H1 (cell line): Measurements from ENCODE around the gene PIGC. TPM values are rescaled to one million over a fixed set of nuclear protein-coding genes. Genes with fewer than 3 reads are reported as not detected.

Experiments used
- CTCF ChIA-PET: fragments of 300-600 bp; sonication (Branson Sonifier 250); formaldehyde crosslinking; loops from one replicate; lab custom pipeline; 2021; ENCODE audit not compliant: partially characterized antibody; lab: Charles Lee
- POLR2A ChIA-PET: fragments of 300-600 bp; sonication (Branson Sonifier 250); formaldehyde crosslinking; loops from one replicate; lab custom pipeline; 2021; ENCODE audit warnings: inconsistent platforms; ENCODE audit not compliant: partially characterized antibody; lab: Charles Lee
- DNase-seq, 2 experiments: peaks; one replicate each; pipeline versions ENCODE4 v3.0.0 to v3.0.0-alpha.2; 2010 to 2022; ENCODE audit warnings: low spot score in 2 of 2, low read depth in 1 of 2, mixed read lengths in 1 of 2
- FAIRE-seq: peaks from 2 replicates; lab custom pipeline; 2011; peaks lifted over from hg19 to GRCh38; lab: Jason Lieb, UNC
- H2AFZ ChIP-seq: 2 replicates; pipeline ENCODE4 v1.8.1; 2012; ENCODE audit warnings: low read length, inconsistent platforms
- H2AK5ac ChIP-seq: 2 replicates; pipeline ENCODE4 v1.6.1; 2013; ENCODE audit warnings: low read depth, low read length
- H2BK120ac ChIP-seq: replicated peaks from 2 replicates; pipeline ENCODE3; 2013; ENCODE audit warnings: low read depth, low read length, inconsistent platforms
- H2BK12ac ChIP-seq: 2 replicates; pipeline ENCODE4 v1.6.1; 2013; ENCODE audit warnings: low read depth, low read length
- H2BK15ac ChIP-seq: 2 replicates; pipeline ENCODE4 v1.6.1; 2013; ENCODE audit warnings: low read length
- H2BK20ac ChIP-seq: 2 replicates; pipeline ENCODE4 v1.6.1; 2013; ENCODE audit warnings: low read length
- H2BK5ac ChIP-seq: 2 replicates; pipeline ENCODE4 v1.6.1; 2013; ENCODE audit warnings: low read depth, low read length
- H3K14ac ChIP-seq: 2 replicates; pipeline ENCODE4 v1.6.1; 2013; ENCODE audit warnings: inconsistent platforms; ENCODE audit not compliant: insufficient read length
- H3K18ac ChIP-seq: 2 replicates; pipeline ENCODE4 v1.6.1; 2013; ENCODE audit warnings: low read length; ENCODE audit errors: extremely low read depth
- H3K23ac ChIP-seq: 2 replicates; pipeline ENCODE4 v1.6.1; 2013; ENCODE audit warnings: inconsistent platforms; ENCODE audit not compliant: insufficient read length
- H3K23me2 ChIP-seq: 2 replicates; pipeline ENCODE4 v1.6.1; 2013; ENCODE audit warnings: low read depth, low read length
- H3K27ac ChIP-seq: 2 replicates; pipeline ENCODE4 v1.6.1; 2011; ENCODE audit warnings: low read depth, low read length, inconsistent platforms
- H3K27me3 ChIP-seq, 4 experiments: replicated peaks in 1 of 4; 1 replicate in 1 of 4; 2 replicates in 3 of 4; pipeline versions ENCODE4 v1.6.1 to v1.8.1; 2011 to 2013; ENCODE audit warnings: low read length in 3 of 4, mild to moderate bottlenecking in 3 of 4, inconsistent platforms in 2 of 4, mixed read lengths in 2 of 4, moderate library complexity in 1 of 4; ENCODE audit not compliant: control insufficient read depth in 3 of 4, insufficient read depth in 3 of 4; ENCODE audit errors: extremely low read depth in 1 of 4
- H3K36me3 ChIP-seq, 4 experiments: 2 replicates each; pipeline versions ENCODE4 v1.6.1 to v1.8.1; 2011 to 2013; ENCODE audit warnings: mild to moderate bottlenecking in 4 of 4, low read length in 3 of 4, moderate library complexity in 2 of 4, control low read depth in 1 of 4, inconsistent platforms in 1 of 4; ENCODE audit not compliant: insufficient read depth in 4 of 4, control insufficient read depth in 2 of 4
- H3K4ac ChIP-seq: replicated peaks from 2 replicates; pipeline ENCODE3; 2013; ENCODE audit warnings: low read length, low read depth, mixed read lengths, inconsistent platforms; ENCODE audit not compliant: insufficient read length
- H3K4me1 ChIP-seq, 4 experiments: replicated peaks in 1 of 4; 1 replicate in 1 of 4; 2 replicates in 3 of 4; pipeline versions ENCODE4 v1.6.1 to v1.8.1; 2011 to 2013; ENCODE audit warnings: low read length in 3 of 4, inconsistent platforms in 2 of 4, mixed read lengths in 1 of 4; ENCODE audit not compliant: insufficient read depth in 4 of 4, control insufficient read depth in 3 of 4
- H3K4me2 ChIP-seq, 2 experiments: 2 replicates each; pipeline versions ENCODE4 v1.6.1 to v1.8.1; 2011 to 2013; ENCODE audit warnings: low read depth in 2 of 2, low read length in 2 of 2, control low read depth in 1 of 2, inconsistent platforms in 1 of 2, mild to moderate bottlenecking in 1 of 2; ENCODE audit not compliant: insufficient read depth in 1 of 2
- H3K4me3 ChIP-seq, 4 experiments: fragments of 200-600, 300-600 bp in 1 of 4; sonication (generic), shearing (Covaris generic), sonication (Bioruptor Twin) in 1 of 4; 2 replicates each; pipeline versions ENCODE4 v1.5.1 to v1.8.1; 2011 to 2016; ENCODE audit warnings: low read length in 4 of 4, low read depth in 3 of 4, control low read depth in 2 of 4, inconsistent platforms in 2 of 4, mild to moderate bottlenecking in 2 of 4, mixed read lengths in 1 of 4, moderate library complexity in 1 of 4; ENCODE audit not compliant: insufficient read depth in 2 of 4; ENCODE audit errors: extremely low read depth in 1 of 4
- H3K56ac ChIP-seq: replicated peaks from 2 replicates; pipeline ENCODE3; 2013; ENCODE audit warnings: low read depth, mild to moderate bottlenecking, mixed read lengths, low read length, inconsistent platforms; ENCODE audit not compliant: insufficient read length
- H3K79me1 ChIP-seq: 2 replicates; pipeline ENCODE4 v1.6.1; 2013; ENCODE audit warnings: low read depth, low read length, control low read depth
- H3K79me2 ChIP-seq, 2 experiments: 2 replicates each; pipeline versions ENCODE4 v1.6.1 to v1.8.1; 2012 to 2013; ENCODE audit warnings: low read length in 2 of 2, mild to moderate bottlenecking in 2 of 2, inconsistent platforms in 1 of 2; ENCODE audit not compliant: insufficient read depth in 2 of 2, control insufficient read depth in 1 of 2
- H3K9ac ChIP-seq, 4 experiments: replicated peaks in 1 of 4; 1 replicate in 1 of 4; 2 replicates in 3 of 4; pipeline versions ENCODE4 v1.6.1 to v1.8.1; 2011 to 2013; ENCODE audit warnings: low read depth in 3 of 4, low read length in 3 of 4, control low read depth in 2 of 4, mild to moderate bottlenecking in 2 of 4, moderate library complexity in 2 of 4, inconsistent platforms in 1 of 4; ENCODE audit errors: extremely low read depth in 1 of 4
- H3K9me3 ChIP-seq, 2 experiments: 2 replicates each; pipeline versions ENCODE4 v1.6.1 to v1.8.1; 2012 to 2013; ENCODE audit warnings: mild to moderate bottlenecking in 2 of 2, moderate library complexity in 2 of 2, control low read depth in 1 of 2, inconsistent platforms in 1 of 2, low read depth in 1 of 2, low read length in 1 of 2, mixed read lengths in 1 of 2; ENCODE audit not compliant: insufficient read depth in 2 of 2
- H4K20me1 ChIP-seq, 2 experiments: replicated peaks in 1 of 2; 2 replicates each; pipeline versions ENCODE3 to v1.8.1; 2011 to 2013; ENCODE audit warnings: inconsistent platforms in 2 of 2, low read length in 2 of 2, mild to moderate bottlenecking in 1 of 2; ENCODE audit not compliant: insufficient read depth in 2 of 2, control insufficient read depth in 1 of 2
- H4K5ac ChIP-seq: 2 replicates; pipeline ENCODE4 v1.6.1; 2013; ENCODE audit warnings: low read length, low read depth, mixed read lengths, inconsistent platforms; ENCODE audit not compliant: insufficient read length
- H4K8ac ChIP-seq: 2 replicates; pipeline ENCODE4 v1.8.0; 2013; ENCODE audit warnings: mild to moderate bottlenecking, moderate library complexity, low read length, inconsistent platforms; ENCODE audit not compliant: insufficient read depth; ENCODE audit errors: extremely low read depth
- H4K91ac ChIP-seq: replicated peaks from 2 replicates; pipeline ENCODE3; 2013; ENCODE audit warnings: low read length, mixed read lengths, inconsistent platforms; ENCODE audit not compliant: insufficient read length
- ATF3 ChIP-seq: IDR thresholded peaks from 2 replicates; pipeline ENCODE4 v1.6.1; 2011; ENCODE audit warnings: low read depth, mild to moderate bottlenecking, low read length; ENCODE audit not compliant: insufficient read depth
- KDM5A ChIP-seq: fragments of 200-600 bp; IDR thresholded peaks from 2 replicates; pipeline ENCODE4 v1.7.1; 2012; ENCODE audit warnings: mild to moderate bottlenecking, low read length, inconsistent platforms, mixed read lengths
- MAX ChIP-seq: IDR thresholded peaks from 2 replicates; pipeline ENCODE4 v1.6.1; 2012; ENCODE audit warnings: inconsistent platforms
- NANOG ChIP-seq: IDR thresholded peaks from 2 replicates; pipeline ENCODE4 v1.6.1; 2011; ENCODE audit warnings: low read length, low read depth, mild to moderate bottlenecking, inconsistent platforms; ENCODE audit not compliant: insufficient read depth, poor library complexity, severe bottlenecking
- WGBS, 2 experiments: shearing (Covaris generic) in 1 of 2; methylation state at CpG; one replicate each; pipeline versions ENCODE4 v1.1.6 to v1.1.7; 2013 to 2015; ENCODE audit warnings: low lambda C conversion rate in 2 of 2, mixed read lengths in 2 of 2, inconsistent platforms in 1 of 2, low coverage in 1 of 2, missing lambda C conversion rate in 1 of 2; ENCODE audit not compliant: insufficient replicate concordance in 2 of 2, insufficient coverage in 1 of 2, insufficient read length in 1 of 2; ENCODE audit errors: extremely low coverage in 1 of 2, missing lambda C conversion rate in 1 of 2; 5-methylcytosine and 5-hydroxymethylcytosine counted together
- polyA plus RNA-seq, 7 experiments: library from polyadenylated mRNA; depleted of rRNA in 3 of 7; stranded (reverse) in 5 of 7; unstranded in 2 of 7; fragments of >200 nt in 5 of 7; fragments of 200-250 nt in 2 of 7; gene quantifications; 1 replicate in 5 of 7; 2 replicates in 1 of 7; 4 replicates in 1 of 7; pipeline versions ENCODE4 v1.2.1 to v1.2.3, GENCODE V29; 2011 to 2013; ENCODE audit warnings: missing spikeins in 2 of 7, mixed read lengths in 2 of 7
- total RNA-seq: library from RNA; stranded (reverse); fragmentation: NEBNext Ultra II Directional; extraction: Animal tissue kit (Norgen Biotek cat#: 25700); gene quantifications from 2 replicates; pipeline ENCODE4 v1.2.1, GENCODE V29; 2021

Gene PIGC
- total and polyA plus RNA-seq, 2 of the 8 experiments (the other 6 are each of a cell fraction or from before 2014, with no cell fraction given) = 21.0 to 39.3 TPM

- no peaks in the 10 kb centered on the region; the same call in 1 of the 2 replicates for H3K23me2 ChIP-seq
- no peaks in the 10 kb centered on the region for H3K36me3 ChIP-seq
- H3K79me2 ChIP-seq = no peaks in the 10 kb centered on the region
- no peak overlapping the region for H2BK15ac ChIP-seq
- no peaks in the 10 kb centered on the region for H3K9me3 ChIP-seq
- no peak overlapping the region for H2AFZ ChIP-seq
- H4K20me1 ChIP-seq = no peaks in the 10 kb centered on the region
- H3K18ac ChIP-seq = no peak overlapping the region
- no peak overlapping the region for H3K4ac ChIP-seq
- no peak overlapping the region for H2BK12ac ChIP-seq
- no peak overlapping the region for H3K56ac ChIP-seq
- POLR2A ChIA-PET = no interaction called here
- H3K27me3 ChIP-seq = no peaks in the 10 kb centered on the region
- H3K79me1 ChIP-seq = no peaks in the 10 kb centered on the region
- no peak for DNase-seq
- H3K9ac ChIP-seq = no peak overlapping the region
- H3K27ac ChIP-seq = no peak overlapping the region
- CTCF ChIA-PET = no interaction called here
- FAIRE-seq = no peak
- WGBS, 2 experiments = 94% methylated on average over 2 of the region's 2 CpGs; no CpG with 5 or more reads in 1 of the 2 experiments
- H4K91ac ChIP-seq = no peak overlapping the region
- H3K4me1 ChIP-seq = peaks cover 0 to 11% (median 3%) of the 10 kb centered on the region in 4 experiments; a peak in 3 of 7 replicates
- H3K4me2 ChIP-seq = no peak overlapping the region
- H3K14ac ChIP-seq = no peak overlapping the region
- no peak overlapping the region for H2BK120ac ChIP-seq
- H3K4me3 ChIP-seq = no peak overlapping the region
- H3K23ac ChIP-seq = no peak overlapping the region
- no peak overlapping the region for H4K8ac ChIP-seq
- no peak overlapping the region for H2AK5ac ChIP-seq
- TF ChIP-seq KDM5A = no peak
- no peak for TF ChIP-seq NANOG
- TF ChIP-seq MAX = no peak
- TF ChIP-seq ATF3 = no peak
- no peak overlapping the region for H2BK20ac ChIP-seq
- H2BK5ac ChIP-seq = no peak overlapping the region; the same call in 1 of the 2 replicates
- no peak overlapping the region for H4K5ac ChIP-seq
Observed at GRCh38 chr1:172423336-172423735, 20.5 kb downstream of the PIGC start.
